ENCODE results near the gene GALNT13.

GALNT13 gene

DNA sequence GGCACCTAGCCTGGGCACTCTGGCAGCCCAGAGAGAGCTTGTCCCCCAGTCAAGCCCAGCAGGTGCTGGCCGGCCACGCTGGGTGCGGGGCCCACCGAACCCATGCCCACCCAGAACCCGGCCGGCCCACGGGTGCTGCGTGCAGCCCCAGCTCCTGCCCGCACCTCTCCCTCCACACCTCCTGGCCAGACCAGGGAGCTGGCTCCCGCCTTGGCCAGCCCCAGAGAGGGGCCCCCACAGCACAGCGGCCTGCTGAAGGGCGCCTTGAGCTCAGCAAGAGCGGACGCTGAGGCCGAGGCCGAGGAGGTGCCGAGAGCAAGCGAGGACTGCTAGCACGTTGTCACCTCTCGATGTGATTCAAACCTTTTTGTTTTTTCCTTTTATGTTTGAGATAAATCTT, 419.8 kb downstream of the GALNT13 start:
- Mint-ChIP-seq H3K9me3 (peaks cover 1% of the 10 kb centered on the region), H3K36me3 (no peaks in the 10 kb centered on the region), H3K27me3 (no peaks in the 10 kb centered on the region), H3K4me1 (no peaks in the 10 kb centered on the region), H3K27ac (no peak overlapping the region), H3K4me3 (no peak overlapping the region)
- no peak for DNase-seq (ENCODE audit: low spot score in 2 of 2)
- ATAC-seq (ENCODE audit: low read depth) = no peak

GRCh38 chr2:154291927-154292326, 420.2 kb downstream of the GALNT13 start:
- H3K9me3 Mint-ChIP-seq = peaks cover 1% of the 10 kb centered on the region
- no peaks in the 10 kb centered on the region for H3K27me3 Mint-ChIP-seq
- H3K36me3 Mint-ChIP-seq = no peaks in the 10 kb centered on the region
- no peak overlapping the region for H3K4me3 Mint-ChIP-seq
- ATAC-seq (ENCODE audit: low read depth) (no peak), DNase-seq (ENCODE audit: low spot score in 2 of 2) (no peak)
- no peak overlapping the region for H3K27ac Mint-ChIP-seq
- H3K4me1 Mint-ChIP-seq = no peaks in the 10 kb centered on the region

DNA sequence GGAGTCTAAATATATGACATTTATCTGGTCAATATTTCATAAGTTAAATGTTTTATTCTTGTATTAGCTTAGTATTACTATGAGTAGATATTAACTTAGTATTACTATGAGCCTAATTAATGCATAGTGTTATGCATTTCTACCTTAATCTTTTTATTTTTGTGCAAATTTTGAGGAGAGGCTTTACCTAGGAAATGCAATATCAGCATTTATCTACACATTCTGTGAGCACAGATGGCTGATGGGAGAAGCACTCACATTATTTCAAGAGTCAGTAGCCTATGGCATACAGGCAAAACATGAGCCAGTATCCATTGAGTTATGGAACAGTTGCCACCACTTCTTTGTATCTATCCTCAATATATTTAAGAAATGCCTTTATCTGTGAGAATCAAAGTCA, 422.1 kb downstream of the GALNT13 start:
- Mint-ChIP-seq H3K36me3 (no peaks in the 10 kb centered on the region), H3K27ac (no peak overlapping the region), H3K4me1 (no peaks in the 10 kb centered on the region), H3K27me3 (no peaks in the 10 kb centered on the region), H3K9me3 (peaks cover 3% of the 10 kb centered on the region), H3K4me3 (no peak overlapping the region)
- ATAC-seq (ENCODE audit: low read depth) = no peak
- no peak for DNase-seq (ENCODE audit: low spot score in 2 of 2)

DNA sequence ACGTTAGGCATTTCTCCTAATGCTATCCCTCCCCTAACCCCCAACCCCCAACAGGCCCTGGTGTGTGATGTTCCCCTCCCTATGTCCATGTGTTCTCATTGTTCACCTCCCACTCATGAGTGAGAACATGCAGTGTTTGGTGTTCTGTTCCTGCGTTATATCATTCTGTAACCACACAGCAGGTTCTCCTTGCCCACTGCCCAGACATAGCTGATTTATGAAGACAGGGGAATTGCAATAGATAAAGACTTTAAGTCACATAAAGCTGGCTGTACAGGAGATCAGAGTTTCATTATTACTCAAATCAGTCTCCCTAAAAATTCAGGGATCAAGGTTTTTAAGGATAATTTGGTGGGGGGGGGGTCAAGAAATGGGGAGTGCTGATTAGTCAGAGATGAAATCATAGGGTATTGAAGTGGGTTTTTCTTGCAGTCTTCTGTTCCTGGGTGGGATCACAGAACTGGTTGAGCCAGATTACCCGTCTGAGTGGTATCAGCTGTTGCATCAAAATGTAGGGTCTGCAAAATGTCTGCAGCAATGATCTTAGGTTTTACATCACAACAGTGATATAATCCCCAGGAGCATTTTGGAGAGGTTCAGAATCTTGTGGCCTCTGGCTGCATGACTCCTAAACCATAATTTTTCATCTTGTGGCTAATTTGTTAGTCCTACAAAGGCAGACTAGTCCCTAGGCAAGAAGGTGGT, 434.7 kb downstream of the GALNT13 start:
- Mint-ChIP-seq H3K4me1 (no peaks in the 10 kb centered on the region), H3K9me3 (peaks cover 2% of the 10 kb centered on the region), H3K36me3 (no peaks in the 10 kb centered on the region), H3K4me3 (no peak overlapping the region), H3K27me3 (no peaks in the 10 kb centered on the region), H3K27ac (no peak overlapping the region)
- DNase-seq (ENCODE audit: low spot score in 2 of 2) (no peak), ATAC-seq (ENCODE audit: low read depth) (no peak)

- ATAC-seq (ENCODE audit: low read depth) (no peak), DNase-seq (ENCODE audit: low spot score in 2 of 2) (no peak)
- no peaks in the 10 kb centered on the region for H3K36me3 Mint-ChIP-seq
- no peaks in the 10 kb centered on the region for H3K4me1 Mint-ChIP-seq
- peaks cover 2% of the 10 kb centered on the region for H3K9me3 Mint-ChIP-seq
- H3K4me3 Mint-ChIP-seq = no peak overlapping the region
- no peaks in the 10 kb centered on the region for H3K27me3 Mint-ChIP-seq
- no peak overlapping the region for H3K27ac Mint-ChIP-seq
Measured at GRCh38 chr2:154307007-154307406, 435.3 kb downstream of the GALNT13 start.

GRCh38 chr2:154324601-154325000, 452.9 kb downstream of the GALNT13 start:
- Mint-ChIP-seq H3K9me3 (no peaks in the 10 kb centered on the region), H3K36me3 (no peaks in the 10 kb centered on the region), H3K27ac (no peak overlapping the region), H3K4me1 (no peaks in the 10 kb centered on the region), H3K27me3 (no peaks in the 10 kb centered on the region), H3K4me3 (no peak overlapping the region)
- ATAC-seq (ENCODE audit: low read depth) = no peak
- no peak for DNase-seq (ENCODE audit: low spot score in 2 of 2)

GRCh38 chr2:154329510-154329909, 457.8 kb downstream of the GALNT13 start:
- no peaks in the 10 kb centered on the region for H3K4me1 Mint-ChIP-seq
- no peaks in the 10 kb centered on the region for H3K36me3 Mint-ChIP-seq
- H3K27me3 Mint-ChIP-seq = no peaks in the 10 kb centered on the region
- no peaks in the 10 kb centered on the region for H3K9me3 Mint-ChIP-seq
- no peak for DNase-seq (ENCODE audit: low spot score in 2 of 2)
- no peak overlapping the region for H3K27ac Mint-ChIP-seq
- no peak for ATAC-seq (ENCODE audit: low read depth)
- H3K4me3 Mint-ChIP-seq = no peak overlapping the region

DNA sequence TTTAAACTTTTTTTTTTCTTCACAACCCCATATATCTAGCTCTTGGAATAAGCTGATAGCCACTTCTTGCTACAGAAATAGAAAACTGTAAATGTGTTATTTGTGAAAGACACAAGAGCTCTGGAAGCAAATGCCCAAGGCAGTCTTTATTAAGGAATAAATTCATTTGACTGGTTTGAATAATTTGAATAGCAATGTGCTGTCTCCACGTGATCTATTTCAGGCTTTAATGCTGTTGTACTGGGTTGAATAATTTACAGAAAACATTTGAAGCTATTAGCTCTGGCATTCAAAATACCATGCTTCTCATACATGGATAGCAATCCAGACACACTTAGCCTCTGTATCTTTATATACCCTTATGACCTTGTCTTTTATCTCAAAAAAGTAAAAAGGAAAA, 460.1 kb downstream of the GALNT13 start:
- Mint-ChIP-seq H3K9me3 (no peaks in the 10 kb centered on the region), H3K4me3 (no peak overlapping the region), H3K27me3 (no peaks in the 10 kb centered on the region), H3K36me3 (no peaks in the 10 kb centered on the region), H3K4me1 (no peaks in the 10 kb centered on the region), H3K27ac (no peak overlapping the region)
- DNase-seq (ENCODE audit: low spot score in 2 of 2) (no peak), ATAC-seq (ENCODE audit: low read depth) (no peak)

DNA sequence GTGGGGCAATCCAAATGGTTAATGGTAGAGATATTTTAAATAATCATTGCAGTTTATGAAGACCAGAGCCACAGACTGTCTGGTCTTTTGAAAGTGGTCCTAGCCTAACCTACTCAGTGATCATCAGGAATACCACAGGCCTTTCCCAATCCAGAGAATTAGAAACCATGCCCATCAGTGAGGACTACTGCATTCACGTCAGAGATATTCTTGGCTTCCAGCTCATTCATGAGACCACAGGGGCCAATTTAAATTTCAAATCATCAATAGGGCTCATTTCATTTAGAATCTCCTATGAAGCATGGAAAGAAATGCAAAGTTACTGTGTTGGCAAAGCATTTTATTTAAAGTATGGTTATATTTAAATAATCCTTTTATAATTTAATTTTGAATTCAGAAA, 464.5 kb downstream of the GALNT13 start:
- no peak for DNase-seq (ENCODE audit: low spot score in 2 of 2)
- Mint-ChIP-seq H3K27ac (no peak overlapping the region), H3K36me3 (no peaks in the 10 kb centered on the region), H3K4me3 (no peak overlapping the region), H3K4me1 (no peaks in the 10 kb centered on the region), H3K9me3 (peaks cover 3% of the 10 kb centered on the region), H3K27me3 (no peaks in the 10 kb centered on the region)
- no peak for ATAC-seq (ENCODE audit: low read depth)

GRCh38 chr2:154338352-154338967, 466.7 kb downstream of the GALNT13 start:
- no peaks in the 10 kb centered on the region for H3K36me3 Mint-ChIP-seq
- H3K27me3 Mint-ChIP-seq = no peaks in the 10 kb centered on the region
- no peaks in the 10 kb centered on the region for H3K4me1 Mint-ChIP-seq
- peaks cover 3% of the 10 kb centered on the region for H3K9me3 Mint-ChIP-seq
- ATAC-seq (ENCODE audit: low read depth) = no peak
- DNase-seq (ENCODE audit: low spot score in 2 of 2) = no peak
- H3K27ac Mint-ChIP-seq = no peak overlapping the region
- no peak overlapping the region for H3K4me3 Mint-ChIP-seq

GRCh38 chr2:154343282-154343681, 471.6 kb downstream of the GALNT13 start:
- ATAC-seq (ENCODE audit: low read depth) (no peak), DNase-seq (ENCODE audit: low spot score in 2 of 2) (no peak)
- no peaks in the 10 kb centered on the region for H3K36me3 Mint-ChIP-seq
- H3K9me3 Mint-ChIP-seq = peaks cover 4% of the 10 kb centered on the region
- no peaks in the 10 kb centered on the region for H3K27me3 Mint-ChIP-seq
- no peak overlapping the region for H3K4me3 Mint-ChIP-seq
- H3K27ac Mint-ChIP-seq = no peak overlapping the region
- no peaks in the 10 kb centered on the region for H3K4me1 Mint-ChIP-seq

GRCh38 chr2:154350911-154351310, 479.2 kb downstream of the GALNT13 start:
- no peak for ATAC-seq (ENCODE audit: low read depth)
- Mint-ChIP-seq H3K27me3 (no peaks in the 10 kb centered on the region), H3K36me3 (no peaks in the 10 kb centered on the region), H3K4me1 (no peaks in the 10 kb centered on the region), H3K9me3 (peaks cover 3% of the 10 kb centered on the region), H3K27ac (no peak overlapping the region), H3K4me3 (no peak overlapping the region)
- no peak for DNase-seq (ENCODE audit: low spot score in 2 of 2)

DNA sequence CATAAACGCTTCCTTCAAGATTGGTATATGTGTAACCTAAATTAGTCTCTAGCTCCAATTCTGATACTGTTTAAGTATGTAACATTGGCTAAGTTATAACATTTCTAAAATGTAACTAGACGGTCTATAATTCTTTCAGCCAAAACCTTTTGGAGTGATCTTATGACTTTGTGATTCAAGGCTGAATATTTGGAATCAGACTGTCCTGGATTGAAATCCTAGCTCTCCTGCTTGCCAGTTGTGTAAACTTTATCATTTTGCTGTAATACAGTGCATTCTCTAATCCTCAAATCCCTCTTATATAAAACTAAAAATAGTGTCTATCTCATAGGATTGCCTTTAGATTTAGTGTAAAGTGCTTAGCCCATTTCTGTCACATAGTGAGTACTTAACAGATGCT, 489.6 kb downstream of the GALNT13 start:
- no peak overlapping the region for H3K27ac Mint-ChIP-seq
- H3K9me3 Mint-ChIP-seq = peaks cover 3% of the 10 kb centered on the region
- no peaks in the 10 kb centered on the region for H3K36me3 Mint-ChIP-seq
- no peaks in the 10 kb centered on the region for H3K4me1 Mint-ChIP-seq
- no peak overlapping the region for H3K4me3 Mint-ChIP-seq
- H3K27me3 Mint-ChIP-seq = no peaks in the 10 kb centered on the region
- ATAC-seq (ENCODE audit: low read depth) = no peak
- no peak for DNase-seq (ENCODE audit: low spot score in 2 of 2)

- DNase-seq (ENCODE audit: low spot score in 2 of 2) (no peak), ATAC-seq (ENCODE audit: low read depth) (no peak)
- Mint-ChIP-seq H3K27me3 (no peaks in the 10 kb centered on the region), H3K36me3 (no peaks in the 10 kb centered on the region), H3K4me3 (no peak overlapping the region), H3K4me1 (no peaks in the 10 kb centered on the region), H3K9me3 (peaks cover 4% of the 10 kb centered on the region), H3K27ac (no peak overlapping the region)
Measured at GRCh38 chr2:154368153-154368552, 496.4 kb downstream of the GALNT13 start.

DNA sequence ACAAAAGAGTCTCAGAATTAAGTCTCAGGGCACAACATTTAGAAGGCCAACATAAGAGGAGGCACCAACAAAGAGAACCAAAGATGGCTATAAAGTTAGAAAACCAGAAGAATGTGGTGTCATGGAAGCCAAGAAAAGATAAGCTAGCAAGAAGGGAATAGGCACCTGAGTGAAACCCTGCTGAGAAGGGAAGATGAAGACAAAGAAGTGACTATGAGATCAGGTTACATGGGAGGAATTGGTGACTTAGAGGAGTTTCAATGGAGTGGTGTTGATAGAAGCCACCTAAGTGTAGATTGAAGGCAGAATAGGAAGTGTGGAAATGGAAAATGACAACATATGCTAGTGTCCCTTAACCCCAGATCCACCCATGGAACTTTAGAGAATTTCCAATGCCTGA, 499.2 kb downstream of the GALNT13 start:
- H3K9me3 Mint-ChIP-seq = peaks cover 4% of the 10 kb centered on the region
- no peak for ATAC-seq (ENCODE audit: low read depth)

More for the DNA sequence above, 499.2 kb downstream of the GALNT13 start:
- DNase-seq (ENCODE audit: low spot score in 2 of 2) = no peak
- no peak overlapping the region for H3K27ac Mint-ChIP-seq
- H3K4me3 Mint-ChIP-seq = no peak overlapping the region
- H3K4me1 Mint-ChIP-seq = no peaks in the 10 kb centered on the region
- no peaks in the 10 kb centered on the region for H3K36me3 Mint-ChIP-seq
- no peaks in the 10 kb centered on the region for H3K27me3 Mint-ChIP-seq
